ENCODE data around the gene ZEB2. TPM values are rescaled to one million over a fixed set of nuclear protein-coding genes. Genes with fewer than 3 reads are reported as not detected.

The ZEB2 gene
- total and polyA plus RNA-seq, 2 of the 8 experiments (the other 6 are each of a cell fraction or from before 2014, with no cell fraction given) = 0.38 TPM; not detected in 1

DNA sequence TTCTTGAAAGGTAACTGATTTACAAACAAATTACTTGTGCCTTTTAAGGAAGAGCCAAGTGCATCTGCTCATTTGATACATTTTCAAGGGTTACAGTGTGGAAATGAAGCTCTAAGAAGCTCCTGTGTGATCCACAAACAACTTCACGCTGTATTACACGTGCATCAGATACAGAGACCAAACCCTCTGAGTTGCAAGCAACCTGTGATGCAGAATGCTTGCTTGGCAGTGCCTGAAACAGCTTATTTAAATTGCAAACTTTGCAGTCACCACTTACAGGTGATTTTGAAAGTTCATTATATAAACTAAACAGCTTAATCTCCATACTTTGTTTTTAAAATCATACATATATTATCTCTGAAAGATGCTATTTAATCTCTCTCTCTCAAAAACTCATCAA, 50.1 kb downstream of the ZEB2 start:
- Histone ChIP-seq H2BK5ac (ENCODE audit: low read depth, low read length) (no peak overlapping the region), H4K5ac (ENCODE audit: insufficient read length, low read depth, low read length) (no peak overlapping the region), H3K27ac (ENCODE audit: low read depth, low read length) (no peak overlapping the region), H2BK12ac (ENCODE audit: low read depth, low read length) (no peak overlapping the region), H4K91ac (replicated peaks; ENCODE audit: insufficient read length, low read length) (no peak overlapping the region), H2AFZ (ENCODE audit: low read length) (no peak overlapping the region), H4K8ac (ENCODE audit: extremely low read depth, insufficient read depth, low read length) (no peak overlapping the region), H3K4ac (replicated peaks; ENCODE audit: insufficient read length, low read depth, low read length) (no peak overlapping the region), H3K56ac (replicated peaks; ENCODE audit: insufficient read length, low read depth, low read length) (no peak overlapping the region), H3K79me1 (ENCODE audit: low read depth, low read length) (no peaks in the 10 kb centered on the region), H3K18ac (ENCODE audit: extremely low read depth, low read length) (no peak overlapping the region; the same call in 1 of the 2 replicates), H3K23me2 (ENCODE audit: low read depth, low read length) (no peaks in the 10 kb centered on the region), H3K27me3 (replicated peaks in 1 of 4; ENCODE audit: control insufficient read depth in 3 of 4, extremely low read depth in 1 of 4, insufficient read depth in 3 of 4, low read length in 3 of 4) (no peaks in the 10 kb centered on the region), H3K14ac (ENCODE audit: insufficient read length) (no peak overlapping the region), H2BK20ac (ENCODE audit: low read length) (no peak overlapping the region), H3K4me1 (replicated peaks in 1 of 4; ENCODE audit: control insufficient read depth in 3 of 4, insufficient read depth in 4 of 4, low read length in 3 of 4) (peaks cover 0 to 25% (median 22%) of the 10 kb centered on the region in 4 experiments; a peak in 4 of 7 replicates), H2AK5ac (ENCODE audit: low read depth, low read length) (no peak overlapping the region), H3K23ac (ENCODE audit: insufficient read length) (no peak overlapping the region), H3K4me3 (ENCODE audit: extremely low read depth in 1 of 4, insufficient read depth in 2 of 4, low read depth in 3 of 4, low read length in 4 of 4) (no peak overlapping the region), H2BK15ac (ENCODE audit: low read length) (no peak overlapping the region), H3K79me2 (ENCODE audit: control insufficient read depth in 1 of 2, insufficient read depth in 2 of 2, low read length in 2 of 2) (no peaks in the 10 kb centered on the region), H3K4me2 (ENCODE audit: insufficient read depth in 1 of 2, low read depth in 2 of 2, low read length in 2 of 2) (no peak overlapping the region), H3K36me3 (ENCODE audit: control insufficient read depth in 2 of 4, insufficient read depth in 4 of 4, low read length in 3 of 4) (no peaks in the 10 kb centered on the region), H4K20me1 (replicated peaks in 1 of 2; ENCODE audit: control insufficient read depth in 1 of 2, insufficient read depth in 2 of 2, low read length in 2 of 2) (no peaks in the 10 kb centered on the region), H2BK120ac (replicated peaks; ENCODE audit: low read depth, low read length) (peak overlapping the region; percentile 24), H3K9ac (replicated peaks in 1 of 4; ENCODE audit: extremely low read depth in 1 of 4, low read depth in 3 of 4, low read length in 3 of 4) (no peak overlapping the region; a peak in 1 of 7 replicates), H3K9me3 (ENCODE audit: insufficient read depth in 2 of 2, low read depth in 1 of 2, low read length in 1 of 2) (no peaks in the 10 kb centered on the region)
- CTCF ChIA-PET (ENCODE audit: partially characterized antibody) = interaction anchor here (1.0 to 3.6 kb wide), 7 partner anchors 9 to 1197 kb away, joined by 3 to 20 read pairs (median 3); no protein-coding TSS in a partner anchor
- POLR2A ChIA-PET (ENCODE audit: partially characterized antibody) = interaction anchor here (2.0 kb wide), 1 partner anchor 9 kb away, joined by 7 read pairs; no protein-coding TSS in a partner anchor
- WGBS, 2 experiments (ENCODE audit: extremely low coverage in 1 of 2, insufficient coverage in 1 of 2, insufficient read length in 1 of 2, insufficient replicate concordance in 2 of 2, low coverage in 1 of 2, low lambda C conversion rate in 2 of 2, missing lambda C conversion rate in 1 of 2) = 22% methylated on average over 2 of the region's 2 CpGs; no CpG with 5 or more reads in 1 of the 2 experiments
- TF ChIP-seq SRF (IDR thresholded peaks at IDR 0.05; ENCODE audit: low read depth, low read length) (no peak), POU5F1 (IDR thresholded peaks at IDR 0.05; ENCODE audit: low read depth, low read length) (no peak), ATF3 (IDR thresholded peaks at IDR 0.05; ENCODE audit: insufficient read depth, low read depth, low read length) (no peak), CBX8 (IDR thresholded peaks at IDR 0.05; ENCODE audit: borderline replicate concordance, low read depth, low read length) (no peak), SP2 (IDR thresholded peaks at IDR 0.05; ENCODE audit: low read length) (no peak), SIRT6 (IDR thresholded peaks at IDR 0.05; ENCODE audit: low read length) (no peak)
- FAIRE-seq (no peak), DNase-seq (ENCODE audit: low read depth in 1 of 2, low spot score in 2 of 2) (no peak)
